ENCODE results near the gene PLXNA4.

DNA sequence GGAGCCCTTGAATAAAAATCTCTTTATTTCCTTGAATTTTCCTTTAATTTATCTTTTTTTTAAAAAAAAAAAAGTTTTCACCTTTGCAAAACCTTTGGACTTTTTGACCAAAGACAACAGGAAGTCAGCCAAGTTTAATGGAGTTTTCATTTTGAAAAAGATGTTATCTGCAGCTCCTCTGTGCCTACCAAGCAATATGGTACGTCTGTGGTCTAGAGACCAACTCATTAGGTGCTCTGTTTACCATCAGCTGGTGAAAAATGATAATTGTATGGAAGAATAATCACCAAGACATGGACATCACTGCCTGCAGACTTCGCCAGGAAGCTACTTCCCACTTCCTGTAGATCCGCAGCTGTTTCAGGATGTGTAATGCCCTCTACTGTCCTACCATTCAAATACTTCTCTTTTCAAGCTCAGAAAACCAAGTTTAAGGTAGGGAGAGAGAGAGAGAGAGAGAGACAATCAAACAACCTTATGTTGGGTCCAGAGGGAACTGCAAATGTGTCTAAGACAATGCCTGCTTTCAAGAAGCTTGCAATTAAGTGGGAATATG is 18.7 kb downstream of the PLXNA4 start:
- TF ChIP-seq SPI1 (IDR thresholded peaks at IDR 0.05; ENCODE audit: low read depth, low read length): no peak
- no peak for TF ChIP-seq POLR2AphosphoS5 (IDR thresholded peaks at IDR 0.05; ENCODE audit: low read depth, low read length)
